Fibroblast of lung (primary cell): ENCODE measurements around the gene COL19A1. TPM values are rescaled to one million over a fixed set of nuclear protein-coding genes. Genes with fewer than 3 reads are reported as not detected.

Source experiments
- DNase-seq, 2 donors: peaks; one replicate each; pipeline versions ENCODE4 v3.0.0 to v3.0.0-alpha.2; 2010; ENCODE audit warnings: low read depth in 2 of 2
- H2AFZ ChIP-seq: 2 replicates; pipeline ENCODE4 v1.5.1; 2012; ENCODE audit warnings: low read length, control low read depth, inconsistent platforms
- H3K27ac ChIP-seq: 2 replicates; pipeline ENCODE4 v1.5.1; 2011; ENCODE audit warnings: low read length, control low read depth; ENCODE audit not compliant: insufficient read depth
- H3K27me3 ChIP-seq: 2 replicates; pipeline ENCODE4 v1.5.1; 2011; ENCODE audit warnings: mild to moderate bottlenecking, low read length; ENCODE audit not compliant: control insufficient read depth, insufficient read depth
- H3K36me3 ChIP-seq: 2 replicates; pipeline ENCODE4 v1.5.1; 2011; ENCODE audit warnings: low read length; ENCODE audit not compliant: control insufficient read depth, insufficient read depth
- H3K4me1 ChIP-seq: 2 replicates; pipeline ENCODE4 v1.5.1; 2011; ENCODE audit warnings: low read length; ENCODE audit not compliant: control insufficient read depth, insufficient read depth; ENCODE audit errors: extremely low read depth
- H3K4me2 ChIP-seq: 2 replicates; pipeline ENCODE4 v1.5.1; 2011; ENCODE audit warnings: low read length, control low read depth; ENCODE audit not compliant: insufficient read depth; ENCODE audit errors: extremely low read depth
- H3K4me3 ChIP-seq, 4 experiments: fragments of 200-600 bp in 1 of 4; sonication (generic) in 1 of 4; replicated peaks in 1 of 4; 2 replicates each; pipeline ENCODE4 v1.5.1; 2011 to 2016; ENCODE audit warnings: low read length in 4 of 4, low read depth in 3 of 4, mild to moderate bottlenecking in 3 of 4, control low read depth in 2 of 4, inconsistent platforms in 1 of 4, mixed read lengths in 1 of 4; ENCODE audit not compliant: insufficient read depth in 1 of 4; ENCODE audit errors: control extremely low read depth in 1 of 4
- H3K79me2 ChIP-seq: 2 replicates; pipeline ENCODE4 v1.5.1; 2012; ENCODE audit warnings: mild to moderate bottlenecking, low read length, inconsistent platforms; ENCODE audit not compliant: control insufficient read depth, insufficient read depth
- H3K9ac ChIP-seq: 2 replicates; pipeline ENCODE4 v1.5.1; 2011; ENCODE audit warnings: mild to moderate bottlenecking, low read length, control low read depth; ENCODE audit not compliant: insufficient read depth
- H3K9me3 ChIP-seq: 2 replicates; pipeline ENCODE4 v1.5.1; 2012; ENCODE audit warnings: low read depth, low read length; ENCODE audit not compliant: control insufficient read depth, insufficient read depth
- H4K20me1 ChIP-seq: 2 replicates; pipeline ENCODE4 v1.5.1; 2011; ENCODE audit warnings: low read length; ENCODE audit not compliant: control insufficient read depth, insufficient read depth; ENCODE audit errors: extremely low read depth
- EZH2 ChIP-seq: IDR thresholded peaks from 2 replicates; pipeline ENCODE4 v1.5.1; 2012; ENCODE audit warnings: low read length, control low read depth, mild to moderate bottlenecking; ENCODE audit errors: missing control alignments
- polyA plus RNA-seq, 2 donors: library from polyadenylated mRNA; depleted of rRNA in 1 of 2; stranded (reverse) in 1 of 2; unstranded in 1 of 2; fragments of >200 nt; gene quantifications; 2 replicates each; pipeline ENCODE4 v1.2.1, GENCODE V29; 2011 to 2012; ENCODE audit warnings: missing spikeins in 1 of 2
- total RNA-seq: library from RNA; depleted of rRNA; stranded (reverse); fragments of >200 nt; gene quantifications from 2 replicates; pipeline ENCODE4 v1.2.1, GENCODE V29; 2014
- TF ChIP-seq, protein P1 (sequence below), 2 donors: IDR thresholded peaks in 1 of 2; conservative IDR thresholded peaks in 1 of 2; 1 replicate in 1 of 2; 2 replicates in 1 of 2; pipeline ENCODE4 v1.5.1; 2011 to 2012; ENCODE audit warnings: low read length in 2 of 2, control low read depth in 1 of 2, inconsistent platforms in 1 of 2, low read depth in 1 of 2, mild to moderate bottlenecking in 1 of 2

COL19A1 gene
- total and polyA plus RNA-seq, 2 donors (not counting 1 experiment from before 2014, with no cell fraction given): 0.01 TPM; not detected in 1

GRCh38 chr6:70111737-70112136 is 245.4 kb downstream of the COL19A1 start:
- H3K27ac ChIP-seq: no peak overlapping the region
- H3K36me3 ChIP-seq: no peaks in the 10 kb centered on the region
- DNase-seq: no peak
- no peak for TF ChIP-seq EZH2
- TF ChIP-seq, protein P1, sequence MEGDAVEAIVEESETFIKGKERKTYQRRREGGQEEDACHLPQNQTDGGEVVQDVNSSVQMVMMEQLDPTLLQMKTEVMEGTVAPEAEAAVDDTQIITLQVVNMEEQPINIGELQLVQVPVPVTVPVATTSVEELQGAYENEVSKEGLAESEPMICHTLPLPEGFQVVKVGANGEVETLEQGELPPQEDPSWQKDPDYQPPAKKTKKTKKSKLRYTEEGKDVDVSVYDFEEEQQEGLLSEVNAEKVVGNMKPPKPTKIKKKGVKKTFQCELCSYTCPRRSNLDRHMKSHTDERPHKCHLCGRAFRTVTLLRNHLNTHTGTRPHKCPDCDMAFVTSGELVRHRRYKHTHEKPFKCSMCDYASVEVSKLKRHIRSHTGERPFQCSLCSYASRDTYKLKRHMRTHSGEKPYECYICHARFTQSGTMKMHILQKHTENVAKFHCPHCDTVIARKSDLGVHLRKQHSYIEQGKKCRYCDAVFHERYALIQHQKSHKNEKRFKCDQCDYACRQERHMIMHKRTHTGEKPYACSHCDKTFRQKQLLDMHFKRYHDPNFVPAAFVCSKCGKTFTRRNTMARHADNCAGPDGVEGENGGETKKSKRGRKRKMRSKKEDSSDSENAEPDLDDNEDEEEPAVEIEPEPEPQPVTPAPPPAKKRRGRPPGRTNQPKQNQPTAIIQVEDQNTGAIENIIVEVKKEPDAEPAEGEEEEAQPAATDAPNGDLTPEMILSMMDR (conservative IDR thresholded peaks at IDR 0.05 in 1 of 2, IDR thresholded peaks at IDR 0.05 in 1 of 2; ENCODE audit: low read depth in 1 of 2, low read length in 2 of 2): no peak
- H3K4me1 ChIP-seq: no peaks in the 10 kb centered on the region
- no peak overlapping the region for H3K4me2 ChIP-seq
- no peaks in the 10 kb centered on the region for H3K79me2 ChIP-seq
- H2AFZ ChIP-seq: no peak overlapping the region
- H3K4me3 ChIP-seq: no peak overlapping the region
- no peak overlapping the region for H3K9ac ChIP-seq
- no peaks in the 10 kb centered on the region for H3K9me3 ChIP-seq
- H3K27me3 ChIP-seq: no peaks in the 10 kb centered on the region
- H4K20me1 ChIP-seq: no peaks in the 10 kb centered on the region

DNA sequence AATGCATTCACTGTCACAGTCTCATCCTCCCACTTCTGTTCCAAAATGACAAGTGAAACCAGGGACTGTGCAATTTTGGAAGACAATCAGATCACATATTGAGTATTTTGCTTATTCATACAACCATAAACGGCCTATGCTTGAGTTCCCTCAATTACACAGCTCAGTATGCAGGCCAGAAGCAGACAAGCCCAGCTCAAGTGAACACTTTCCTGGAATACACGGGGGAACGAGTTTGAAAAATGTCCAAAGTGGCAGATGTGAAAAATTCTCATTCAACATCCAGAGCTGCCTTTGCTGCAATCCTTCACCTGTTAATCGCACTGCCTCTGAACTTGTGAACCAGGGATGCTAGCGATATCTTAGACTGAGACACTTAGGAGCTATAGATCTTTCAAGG is 246.4 kb downstream of the COL19A1 start:
- H3K9me3 ChIP-seq: no peaks in the 10 kb centered on the region
- no peak overlapping the region for H3K4me3 ChIP-seq
- H3K4me2 ChIP-seq: no peak overlapping the region
- H2AFZ ChIP-seq: no peak overlapping the region
- no peaks in the 10 kb centered on the region for H3K79me2 ChIP-seq
- no peak for TF ChIP-seq EZH2
- H3K36me3 ChIP-seq: no peaks in the 10 kb centered on the region
- no peak overlapping the region for H3K9ac ChIP-seq
- no peaks in the 10 kb centered on the region for H4K20me1 ChIP-seq
- no peaks in the 10 kb centered on the region for H3K27me3 ChIP-seq
- DNase-seq: no peak
- no peaks in the 10 kb centered on the region for H3K4me1 ChIP-seq
- H3K27ac ChIP-seq: no peak overlapping the region

DNA sequence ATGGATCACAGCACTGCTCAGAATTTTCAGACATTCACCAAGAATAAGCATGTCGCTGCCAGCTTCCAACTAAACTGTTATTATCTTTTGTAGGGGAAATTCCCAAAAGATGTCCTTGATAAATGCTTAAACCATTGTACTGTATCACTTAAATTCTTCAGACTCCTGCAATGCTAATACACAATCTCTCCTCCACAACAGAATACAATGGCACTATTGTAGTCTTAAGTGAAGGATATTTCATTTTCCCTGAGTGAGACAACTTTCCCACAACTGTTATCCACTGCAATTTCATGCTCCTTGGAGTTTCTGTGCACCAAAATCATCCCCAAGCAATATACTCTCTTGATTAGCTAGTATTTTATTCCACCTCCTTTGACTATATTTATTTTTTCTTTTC is 246.8 kb downstream of the COL19A1 start:
- H3K79me2 ChIP-seq: no peaks in the 10 kb centered on the region

More for the DNA sequence above, 246.8 kb downstream of the COL19A1 start:
- no peaks in the 10 kb centered on the region for H3K9me3 ChIP-seq
- no peak overlapping the region for H3K27ac ChIP-seq
- H3K4me2 ChIP-seq: no peak overlapping the region
- H3K27me3 ChIP-seq: no peaks in the 10 kb centered on the region
- H3K9ac ChIP-seq: no peak overlapping the region
- TF ChIP-seq EZH2: no peak
- TF ChIP-seq, protein P1 (conservative IDR thresholded peaks at IDR 0.05 in 1 of 2, IDR thresholded peaks at IDR 0.05 in 1 of 2; ENCODE audit: low read depth in 1 of 2, low read length in 2 of 2): no peak
- no peaks in the 10 kb centered on the region for H4K20me1 ChIP-seq
- H3K36me3 ChIP-seq: no peaks in the 10 kb centered on the region
- no peak overlapping the region for H3K4me3 ChIP-seq
- DNase-seq: no peak
- H3K4me1 ChIP-seq: no peaks in the 10 kb centered on the region
- no peak overlapping the region for H2AFZ ChIP-seq
